Measurements from ENCODE around the gene CSNK2B. TPM values are rescaled to one million over a fixed set of nuclear protein-coding genes. Genes with fewer than 3 reads are reported as not detected.

CSNK2B gene
- total and polyA plus RNA-seq, 9 of the 15 experiments (the other 6 are each of a cell fraction or from before 2014, with no cell fraction given), result 120 to 1,126 (median 529) TPM

- TF ChIP-seq REST (IDR thresholded peaks at IDR 0.05; ENCODE audit: borderline replicate concordance), result no peak; the same call in 1 of the 2 replicates
- no peak for TF ChIP-seq REST (CRISPR knock-in tag; IDR thresholded peaks at IDR 0.05; ENCODE audit: low read depth)
- no peak for TF ChIP-seq BDP1 (IDR thresholded peaks at IDR 0.05; ENCODE audit: insufficient read depth, insufficient read length)
- TF ChIP-seq NR0B1 (IDR thresholded peaks at IDR 0.05; ENCODE audit: partially characterized antibody), result no peak
- no peak for TF ChIP-seq TSC22D4 (tag; IDR thresholded peaks at IDR 0.05)
- TF ChIP-seq THRAP3 (IDR thresholded peaks at IDR 0.05; ENCODE audit: borderline replicate concordance), result no peak
- no peak for TF ChIP-seq MBD1 (CRISPR knock-in tag; IDR thresholded peaks at IDR 0.05)
- TF ChIP-seq XRCC4 (IDR thresholded peaks at IDR 0.05; ENCODE audit: extremely low read depth, insufficient read depth, insufficient read length), result no peak
- TF ChIP-seq ZFX (CRISPR knock-in tag; IDR thresholded peaks at IDR 0.05), result no peak
- no peak for TF ChIP-seq EGR1 (conservative IDR thresholded peaks at IDR 0.05)
- TF ChIP-seq ZNF785 (CRISPR knock-in tag; IDR thresholded peaks at IDR 0.05), result no peak
- TF ChIP-seq ZNF347 (CRISPR knock-in tag; IDR thresholded peaks at IDR 0.05; ENCODE audit: low read depth), result peak; percentile 17; the same call in 1 of the 2 replicates
- no peak for TF ChIP-seq HDAC3 (IDR thresholded peaks at IDR 0.05; ENCODE audit: borderline replicate concordance, partially characterized antibody)
- TF ChIP-seq HLTF (IDR thresholded peaks at IDR 0.05), result peak; percentile 69; the same call in 1 of the 2 replicates
- TF ChIP-seq MEF2D (tag; conservative IDR thresholded peaks at IDR 0.05; ENCODE audit: low read depth), result no peak
- TF ChIP-seq HNRNPK (IDR thresholded peaks at IDR 0.05; ENCODE audit: low read depth, low read length, poor library complexity, severe bottlenecking), result no peak
- no peak for TF ChIP-seq IRF2 (CRISPR knock-in tag; IDR thresholded peaks at IDR 0.05)
- TF ChIP-seq HNRNPH1 (optimal IDR thresholded peaks at IDR 0.05; ENCODE audit: low read depth, low read length), result no peak
Measured at GRCh38 chr6:31663961-31664789, 1.7 kb upstream of the CSNK2B start (continued).
